GM20431 (cell line): ENCODE results near the gene ITGB3BP.
"Not testable (repeated sequence)": the region's sequence is repeated elsewhere in the genome, so short reads cannot be mapped to it uniquely, and the experiment has no call there.

Source experiments
- in situ Hi-C: fragments of 300-500 bp; cut with MseI, MboI; formaldehyde crosslinking; loops from one replicate; pipeline ENCODE4 v1.15.0; 2020; ENCODE audit warnings: low sequenced_read_pairs; ENCODE audit not compliant: unreplicated experiment

Gene ITGB3BP

GRCh38 chr1:63512584-63512983, 10.4 kb downstream of the ITGB3BP start:
- in situ Hi-C loops = no loop called here

GRCh38 chr1:63509718-63510117, 13.3 kb downstream of the ITGB3BP start:
- in situ Hi-C loops = no loop called here

GRCh38 chr1:63506782-63507181, 16.2 kb downstream of the ITGB3BP start:
- in situ Hi-C loops = no loop called here

GRCh38 chr1:63501256-63501655, 21.8 kb downstream of the ITGB3BP start:
- in situ Hi-C loops = no loop called here

- in situ Hi-C loops = no loop called here
Observed at GRCh38 chr1:63498106-63498505, 24.9 kb downstream of the ITGB3BP start.

GRCh38 chr1:63497577-63497976, 25.4 kb downstream of the ITGB3BP start:
- in situ Hi-C loops = no loop called here

- in situ Hi-C loops = no loop called here
Observed at GRCh38 chr1:63487336-63488065, 35.5 kb downstream of the ITGB3BP start.

GRCh38 chr1:63486629-63487028, 36.4 kb downstream of the ITGB3BP start:
- in situ Hi-C loops = no loop called here

GRCh38 chr1:63480057-63480456, 43.0 kb downstream of the ITGB3BP start:
- in situ Hi-C loops = no loop called here

GRCh38 chr1:63475761-63476160, 47.3 kb downstream of the ITGB3BP start:
- in situ Hi-C loops = no loop called here

- in situ Hi-C loops = not testable (repeated sequence)
Observed at GRCh38 chr1:63468683-63469082, 54.3 kb downstream of the ITGB3BP start.

GRCh38 chr1:63466759-63467158, 56.3 kb downstream of the ITGB3BP start:
- in situ Hi-C loops = no loop called here

GRCh38 chr1:63466181-63466580, 56.8 kb downstream of the ITGB3BP start:
- in situ Hi-C loops = no loop called here

- in situ Hi-C loops = no loop called here
Observed at GRCh38 chr1:63463248-63463647, 59.8 kb downstream of the ITGB3BP start.

GRCh38 chr1:63461661-63462230, 61.3 kb downstream of the ITGB3BP start:
- in situ Hi-C loops = no loop called here

GRCh38 chr1:63458750-63459149, 64.3 kb downstream of the ITGB3BP start:
- in situ Hi-C loops = no loop called here

- in situ Hi-C loops = no loop called here
Observed at GRCh38 chr1:63454269-63454668, 68.8 kb downstream of the ITGB3BP start.

GRCh38 chr1:63453232-63453631, 69.8 kb downstream of the ITGB3BP start:
- in situ Hi-C loops = no loop called here

- in situ Hi-C loops = no loop called here
Observed at GRCh38 chr1:63450416-63450815, 72.6 kb downstream of the ITGB3BP start.

GRCh38 chr1:63448731-63449246, 74.2 kb downstream of the ITGB3BP start:
- in situ Hi-C loops = no loop called here

- in situ Hi-C loops = no loop called here
Observed at GRCh38 chr1:63442141-63442475, 80.9 kb downstream of the ITGB3BP start.

GRCh38 chr1:63435161-63435560, 87.9 kb downstream of the ITGB3BP start:
- in situ Hi-C loops = no loop called here
